Upper lobe of left lung (tissue), 6 donors: ENCODE measurements around the gene UBAC2. TPM values are rescaled to one million over a fixed set of nuclear protein-coding genes. Genes with fewer than 3 reads are reported as not detected.
"Not testable (repeated sequence)": the region's sequence is repeated elsewhere in the genome, so short reads cannot be mapped to it uniquely, and the experiment has no call there.

ENCODE experiments used
- ATAC-seq, 2 donors: fragments of 200-7000 bp; cut with Tn5 transposase; one replicate each; pipeline ENCODE4 v1.9.1; 2022; ENCODE audit warnings: mild to moderate bottlenecking in 2 of 2, moderate library complexity in 2 of 2; ENCODE audit not compliant: low FRiP score in 2 of 2
- DNase-seq, 2 donors: peaks; one replicate each; pipeline ENCODE4 v3.0.0-alpha.2; 2019 to 2020
- H3K27ac ChIP-seq, 4 donors: fragments of 200-600 bp; sonication (generic); one replicate each; pipeline ENCODE4 v1.5.1; 2016 to 2019
- H3K27me3 ChIP-seq, 4 donors: fragments of 200-600 bp; sonication (generic); one replicate each; pipeline ENCODE4 v1.5.1; 2017 to 2019
- H3K36me3 ChIP-seq, 4 donors: fragments of 200-600 bp; sonication (generic); one replicate each; pipeline ENCODE4 v1.5.1; 2016 to 2019
- H3K4me1 ChIP-seq, 4 donors: fragments of 200-600 bp; sonication (generic); one replicate each; pipeline ENCODE4 v1.5.1; 2018 to 2019
- H3K4me3 ChIP-seq, 4 donors: fragments of 200-600 bp; sonication (generic); one replicate each; pipeline ENCODE4 v1.5.1; 2017 to 2019; ENCODE audit warnings: mild to moderate bottlenecking in 2 of 4, moderate library complexity in 1 of 4
- H3K9me3 ChIP-seq, 4 donors: fragments of 200-600 bp; sonication (generic); one replicate each; pipeline ENCODE4 v1.5.1; 2018 to 2019
- CTCF ChIP-seq, 6 experiments: fragments of 450-650 bp in 4 of 6; fragments of 200-600 bp in 2 of 6; sonication (generic) in 2 of 6; IDR thresholded peaks; one replicate each; pipeline ENCODE4 v1.5.1; 2016 to 2019; ENCODE audit warnings: antibody characterized with exemption in 6 of 6
- EP300 ChIP-seq, 4 donors: sonication (generic); formaldehyde crosslinking; IDR thresholded peaks; one replicate each; pipeline ENCODE4 v1.5.1; 2017; ENCODE audit warnings: antibody characterized with exemption in 4 of 4, control low read depth in 2 of 4
- POLR2A ChIP-seq, 4 donors: fragments of 450-650 bp; IDR thresholded peaks; one replicate each; pipeline ENCODE4 v1.5.1; 2016 to 2017; ENCODE audit warnings: antibody characterized with exemption in 4 of 4, mild to moderate bottlenecking in 2 of 4
- POLR2AphosphoS5 ChIP-seq, 2 donors: sonication (generic); formaldehyde crosslinking; IDR thresholded peaks; one replicate each; pipeline ENCODE4 v1.5.1; 2017; ENCODE audit warnings: antibody characterized with exemption in 2 of 2
- WGBS, 2 donors: methylation state at CpG; one replicate each; pipeline ENCODE4 v1.1.5; 2017 to 2018; 5-methylcytosine and 5-hydroxymethylcytosine counted together
- total RNA-seq, 6 donors: library from RNA; depleted of rRNA in 4 of 6; stranded (reverse); fragments of >200 nt in 4 of 6; gene quantifications; one replicate each; pipeline versions ENCODE4 v1.1.0 to v1.2.1, GENCODE V29; 2016 to 2021
- donor health status: DM: no; HTN: no; CAD: no; lungs with moderate emphysema.
- donor health status: DM: no; HTN: yes; CAD: no; lungs with severe emphysema.

Gene UBAC2
- total RNA-seq, 6 donors from 2014 or later = 29.3 to 55.5 (median 47.7) TPM

GRCh38 chr13:99386911-99387788 lies 186.5 kb downstream of the UBAC2 start:
- Histone ChIP-seq H3K27me3 (no peaks in the 10 kb centered on the region), H3K4me1 (no peaks in the 10 kb centered on the region), H3K4me3 (no peak overlapping the region), H3K36me3 (peaks cover 0 to 21% (median 10%) of the 10 kb centered on the region in 4 donors), H3K9me3 (no peaks in the 10 kb centered on the region), H3K27ac (no peak overlapping the region)
- ATAC-seq (peak in 1 of 2 donors; percentile 59), DNase-seq (peak in 1 of 2 donors; percentile 60)
- 64 to 66% methylated on average over 12 of the region's 12 CpGs for WGBS, 2 donors
- TF ChIP-seq POLR2AphosphoS5 (IDR thresholded peaks at IDR 0.05) = no peak
- no peak for TF ChIP-seq EP300 (IDR thresholded peaks at IDR 0.05)
- TF ChIP-seq POLR2A (IDR thresholded peaks at IDR 0.05) = no peak
- TF ChIP-seq CTCF (IDR thresholded peaks at IDR 0.05) = peak; percentile 46 to 61 (median 58)

GRCh38 chr13:99388334-99388923 lies 187.8 kb downstream of the UBAC2 start:
- 92 to 94% methylated on average over 14 of the region's 14 CpGs for WGBS, 2 donors
- Histone ChIP-seq H3K9me3 (no peaks in the 10 kb centered on the region), H3K4me1 (no peaks in the 10 kb centered on the region), H3K27me3 (no peaks in the 10 kb centered on the region), H3K27ac (no peak overlapping the region), H3K36me3 (peaks cover 0 to 21% (median 10%) of the 10 kb centered on the region in 4 donors), H3K4me3 (no peak overlapping the region)
- ATAC-seq = no peak
- TF ChIP-seq EP300 (IDR thresholded peaks at IDR 0.05) (no peak), POLR2AphosphoS5 (IDR thresholded peaks at IDR 0.05) (no peak), POLR2A (IDR thresholded peaks at IDR 0.05) (no peak), CTCF (IDR thresholded peaks at IDR 0.05) (no peak)
- DNase-seq = no peak

- ATAC-seq, H3K27ac ChIP-seq, H3K4me1 ChIP-seq, H3K4me3 ChIP-seq, DNase-seq, H3K27me3 ChIP-seq, H3K9me3 ChIP-seq: not testable (repeated sequence)
- 93% methylated on average over 6 of the region's 6 CpGs for WGBS, 2 donors
- peaks cover 0 to 21% (median 10%) of the 10 kb centered on the region in 4 donors for H3K36me3 ChIP-seq
These were observed 188.4 kb downstream of the UBAC2 start for GRCh38 chr13:99389094-99389493.

GRCh38 chr13:99389520-99390304 lies 189.1 kb downstream of the UBAC2 start:
- TF ChIP-seq CTCF (IDR thresholded peaks at IDR 0.05) (no peak), EP300 (IDR thresholded peaks at IDR 0.05) (no peak), POLR2A (IDR thresholded peaks at IDR 0.05) (no peak), POLR2AphosphoS5 (IDR thresholded peaks at IDR 0.05) (no peak)
- Histone ChIP-seq H3K27me3 (no peaks in the 10 kb centered on the region), H3K27ac (no peak overlapping the region), H3K4me3 (no peak overlapping the region), H3K9me3 (no peaks in the 10 kb centered on the region), H3K4me1 (no peaks in the 10 kb centered on the region), H3K36me3 (peaks cover 0 to 21% (median 10%) of the 10 kb centered on the region in 4 donors)
- ATAC-seq (no peak), DNase-seq (no peak)
- 92 to 95% methylated on average over 14 to 19 of the region's 19 CpGs for WGBS, 2 donors

DNA sequence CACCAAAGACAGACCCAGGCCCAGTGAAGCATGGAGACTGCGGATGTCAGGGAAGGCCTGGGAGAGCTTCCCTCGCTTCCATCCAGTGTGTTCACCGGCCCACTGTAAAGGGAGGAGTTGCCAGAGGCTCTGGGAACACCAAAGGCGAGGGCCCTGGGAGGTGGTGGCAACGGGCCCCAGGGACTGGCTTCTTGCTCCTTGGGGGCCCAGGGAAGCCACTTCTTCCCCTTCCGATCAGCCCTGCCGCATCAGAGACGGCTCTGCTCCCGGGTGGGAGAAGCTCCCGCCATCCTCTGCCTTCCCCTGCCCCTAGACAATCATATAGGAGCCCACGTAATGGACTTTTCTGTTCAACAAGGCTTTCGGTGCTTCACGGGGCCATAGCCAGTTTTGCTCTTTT lies 189.9 kb downstream of the UBAC2 start:
- 84 to 93% methylated on average over 8 to 13 of the region's 13 CpGs for WGBS, 2 donors
- H3K36me3 ChIP-seq = peaks cover 0 to 15% (median 7%) of the 10 kb centered on the region in 4 donors
- DNase-seq (no peak), ATAC-seq (no peak)
- TF ChIP-seq EP300 (IDR thresholded peaks at IDR 0.05) (no peak), POLR2AphosphoS5 (IDR thresholded peaks at IDR 0.05) (no peak), CTCF (IDR thresholded peaks at IDR 0.05) (no peak), POLR2A (IDR thresholded peaks at IDR 0.05) (no peak)
- H3K27me3 ChIP-seq = no peaks in the 10 kb centered on the region
- H3K4me1 ChIP-seq = no peaks in the 10 kb centered on the region
- H3K27ac ChIP-seq = no peak overlapping the region
- H3K9me3 ChIP-seq = no peaks in the 10 kb centered on the region
- no peak overlapping the region for H3K4me3 ChIP-seq
